Activated CD4-positive, alpha-beta T cell treated with anti-CD3 and anti-CD28 coated beads for 48 hours (primary cell): Measurements from ENCODE around the gene ATG2A.

Experiments
- DNase-seq: peaks from one replicate; pipeline ENCODE4 v3.0.0-alpha.2; 2020

Gene ATG2A

GRCh38 chr11:64923944-64924909, 7.2 kb upstream of the ATG2A start, which contains the start of gene PPP2R5B:
Gene PPP2R5B, plus strand, starts transcription at chr11:64924689. Its CDS starts 1,046 bp downstream, at chr11:64925735.
- peak; percentile 90 for DNase-seq

GRCh38 chr11:64923151-64923661, 6.2 kb upstream of the ATG2A start:
- no peak for DNase-seq

- no peak for DNase-seq
These were observed 4.4 kb upstream of the ATG2A start for GRCh38 chr11:64921384-64921783.

GRCh38 chr11:64920124-64920523, 3.1 kb upstream of the ATG2A start:
- DNase-seq: no peak

GRCh38 chr11:64919627-64920026, 2.6 kb upstream of the ATG2A start:
- no peak for DNase-seq

- DNase-seq: no peak
These were observed 1.0 kb upstream of the ATG2A start for GRCh38 chr11:64918017-64918416.

GRCh38 chr11:64917663-64917995, 620 bp upstream of the ATG2A start:
- no peak for DNase-seq

- peak; percentile 38 for DNase-seq
These were observed 802 bp downstream of the ATG2A start for GRCh38 chr11:64916040-64916774.

- no peak for DNase-seq
These were observed 1.6 kb downstream of the ATG2A start for GRCh38 chr11:64915376-64915887.

GRCh38 chr11:64914123-64914522, 2.9 kb downstream of the ATG2A start:
- DNase-seq: no peak

GRCh38 chr11:64913171-64913727, 3.8 kb downstream of the ATG2A start:
- DNase-seq: no peak

- DNase-seq: no peak
These were observed 5.3 kb downstream of the ATG2A start for GRCh38 chr11:64911689-64912088.

- DNase-seq: no peak
These were observed 5.9 kb downstream of the ATG2A start for GRCh38 chr11:64911142-64911541.

- no peak for DNase-seq
These were observed 6.4 kb downstream of the ATG2A start for GRCh38 chr11:64910451-64911093.

- no peak for DNase-seq
These were observed 7.2 kb downstream of the ATG2A start for GRCh38 chr11:64909653-64910343.

- DNase-seq: no peak
These were observed 8.2 kb downstream of the ATG2A start for GRCh38 chr11:64908766-64909165.

GRCh38 chr11:64906314-64906635, 10.7 kb downstream of the ATG2A start:
- DNase-seq: no peak

- DNase-seq: no peak
These were observed 11.3 kb downstream of the ATG2A start for GRCh38 chr11:64905516-64906313.

- DNase-seq: no peak
These were observed 13.6 kb downstream of the ATG2A start for GRCh38 chr11:64903291-64903833.

- no peak for DNase-seq
These were observed 14.7 kb downstream of the ATG2A start for GRCh38 chr11:64902102-64902900.
